ENCODE measurements around the gene SIGLEC14.

DNA sequence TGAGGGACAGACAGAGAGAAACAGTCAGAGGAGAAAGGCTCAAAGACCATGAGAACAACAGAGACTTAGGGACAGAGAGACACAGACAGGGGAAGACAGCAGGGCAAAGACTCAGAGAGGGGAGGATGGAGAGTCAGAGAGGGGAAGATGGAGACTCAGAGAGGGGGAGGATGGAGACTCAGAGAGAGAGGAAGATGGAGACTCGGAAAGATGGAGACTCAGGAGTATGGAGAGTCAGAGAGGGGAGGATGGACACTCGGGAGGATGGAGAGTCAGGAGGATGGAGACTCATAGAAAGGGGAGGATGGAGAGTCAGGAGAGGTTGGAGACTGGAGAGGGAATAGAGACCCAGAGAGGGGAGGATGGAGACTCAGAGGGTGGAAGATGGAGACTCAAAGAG lies 47.2 kb upstream of the SIGLEC14 start:
- no peak for TF ChIP-seq TCF12 (IDR thresholded peaks at IDR 0.05)
- TF ChIP-seq, protein P1, sequence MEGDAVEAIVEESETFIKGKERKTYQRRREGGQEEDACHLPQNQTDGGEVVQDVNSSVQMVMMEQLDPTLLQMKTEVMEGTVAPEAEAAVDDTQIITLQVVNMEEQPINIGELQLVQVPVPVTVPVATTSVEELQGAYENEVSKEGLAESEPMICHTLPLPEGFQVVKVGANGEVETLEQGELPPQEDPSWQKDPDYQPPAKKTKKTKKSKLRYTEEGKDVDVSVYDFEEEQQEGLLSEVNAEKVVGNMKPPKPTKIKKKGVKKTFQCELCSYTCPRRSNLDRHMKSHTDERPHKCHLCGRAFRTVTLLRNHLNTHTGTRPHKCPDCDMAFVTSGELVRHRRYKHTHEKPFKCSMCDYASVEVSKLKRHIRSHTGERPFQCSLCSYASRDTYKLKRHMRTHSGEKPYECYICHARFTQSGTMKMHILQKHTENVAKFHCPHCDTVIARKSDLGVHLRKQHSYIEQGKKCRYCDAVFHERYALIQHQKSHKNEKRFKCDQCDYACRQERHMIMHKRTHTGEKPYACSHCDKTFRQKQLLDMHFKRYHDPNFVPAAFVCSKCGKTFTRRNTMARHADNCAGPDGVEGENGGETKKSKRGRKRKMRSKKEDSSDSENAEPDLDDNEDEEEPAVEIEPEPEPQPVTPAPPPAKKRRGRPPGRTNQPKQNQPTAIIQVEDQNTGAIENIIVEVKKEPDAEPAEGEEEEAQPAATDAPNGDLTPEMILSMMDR (IDR thresholded peaks at IDR 0.05), result no peak
- no peak for TF ChIP-seq JUND (IDR thresholded peaks at IDR 0.05)
- no peak for TF ChIP-seq EZH2phosphoT487 (IDR thresholded peaks at IDR 0.05; ENCODE audit: borderline replicate concordance, low read depth)
- TF ChIP-seq TAF1 (IDR thresholded peaks at IDR 0.05; ENCODE audit: borderline replicate concordance, low read depth, low read length), result no peak
- TF ChIP-seq CHD2 (IDR thresholded peaks at IDR 0.05; ENCODE audit: low read length, partially characterized antibody), result no peak
- no peak for TF ChIP-seq RFX5 (IDR thresholded peaks at IDR 0.05; ENCODE audit: low read length)
- TF ChIP-seq, protein P2, sequence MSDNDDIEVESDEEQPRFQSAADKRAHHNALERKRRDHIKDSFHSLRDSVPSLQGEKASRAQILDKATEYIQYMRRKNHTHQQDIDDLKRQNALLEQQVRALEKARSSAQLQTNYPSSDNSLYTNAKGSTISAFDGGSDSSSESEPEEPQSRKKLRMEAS (IDR thresholded peaks at IDR 0.05; ENCODE audit: low read depth), result no peak
- TF ChIP-seq, protein P3, sequence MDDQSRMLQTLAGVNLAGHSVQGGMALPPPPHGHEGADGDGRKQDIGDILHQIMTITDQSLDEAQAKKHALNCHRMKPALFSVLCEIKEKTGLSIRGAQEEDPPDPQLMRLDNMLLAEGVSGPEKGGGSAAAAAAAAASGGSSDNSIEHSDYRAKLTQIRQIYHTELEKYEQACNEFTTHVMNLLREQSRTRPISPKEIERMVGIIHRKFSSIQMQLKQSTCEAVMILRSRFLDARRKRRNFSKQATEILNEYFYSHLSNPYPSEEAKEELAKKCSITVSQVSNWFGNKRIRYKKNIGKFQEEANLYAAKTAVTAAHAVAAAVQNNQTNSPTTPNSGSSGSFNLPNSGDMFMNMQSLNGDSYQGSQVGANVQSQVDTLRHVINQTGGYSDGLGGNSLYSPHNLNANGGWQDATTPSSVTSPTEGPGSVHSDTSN (IDR thresholded peaks at IDR 0.05), result no peak
- TF ChIP-seq, protein P4, sequence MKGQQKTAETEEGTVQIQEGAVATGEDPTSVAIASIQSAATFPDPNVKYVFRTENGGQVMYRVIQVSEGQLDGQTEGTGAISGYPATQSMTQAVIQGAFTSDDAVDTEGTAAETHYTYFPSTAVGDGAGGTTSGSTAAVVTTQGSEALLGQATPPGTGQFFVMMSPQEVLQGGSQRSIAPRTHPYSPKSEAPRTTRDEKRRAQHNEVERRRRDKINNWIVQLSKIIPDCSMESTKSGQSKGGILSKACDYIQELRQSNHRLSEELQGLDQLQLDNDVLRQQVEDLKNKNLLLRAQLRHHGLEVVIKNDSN (IDR thresholded peaks at IDR 0.05; ENCODE audit: borderline replicate concordance, low read depth), result no peak
- TF ChIP-seq RCOR1 (IDR thresholded peaks at IDR 0.05; ENCODE audit: low read length), result no peak
- TF ChIP-seq FOXM1 (IDR thresholded peaks at IDR 0.05; ENCODE audit: low read depth), result no peak
- TF ChIP-seq TEAD4 (IDR thresholded peaks at IDR 0.05; ENCODE audit: borderline replicate concordance, insufficient read depth), result no peak
- no peak for TF ChIP-seq POLR2AphosphoS5 (IDR thresholded peaks at IDR 0.05; ENCODE audit: low read depth, low read length)

Measured in SK-N-SH (cell line).